ENCODE results near the gene PRSS58. TPM values are rescaled to one million over a fixed set of nuclear protein-coding genes. Genes with fewer than 3 reads are reported as not detected.
A peak's percentile ranks its signal among the peaks of the same experiment; 100 is the strongest.

Gene PRSS58
- polyA plus RNA-seq, 6 donors from 2014 or later, result not detected

- peaks cover 7 to 26% (median 9%) of the 10 kb centered on the region in 3 donors for H3K27me3 Mint-ChIP-seq
- DNase-seq (no peak), ATAC-seq (ENCODE audit: low read depth in 2 of 2) (no peak)
- H3K27ac Mint-ChIP-seq, result no peak overlapping the region
- H3K4me1 Mint-ChIP-seq, result no peaks in the 10 kb centered on the region
- H3K36me3 Mint-ChIP-seq, result no peaks in the 10 kb centered on the region
- H3K9me3 Mint-ChIP-seq, result peaks cover 0 to 14% (median 3%) of the 10 kb centered on the region in 7 donors
- peak overlapping the region in 1 of 8 donors; percentile 7 for H3K4me3 Mint-ChIP-seq
These were observed 5.9 kb upstream of the PRSS58 start for GRCh38 chr7:142263598-142264380.

GRCh38 chr7:142250705-142251104, 7.2 kb downstream of the PRSS58 start:
- DNase-seq (no peak), ATAC-seq (ENCODE audit: low read depth in 2 of 2) (no peak)
- Mint-ChIP-seq H3K4me3 (no peak overlapping the region), H3K27ac (no peak overlapping the region), H3K36me3 (no peaks in the 10 kb centered on the region), H3K9me3 (no peaks in the 10 kb centered on the region), H3K27me3 (no peaks in the 10 kb centered on the region), H3K4me1 (no peaks in the 10 kb centered on the region)

GRCh38 chr7:142249918-142250317, 7.9 kb downstream of the PRSS58 start:
- H3K36me3 Mint-ChIP-seq, result no peaks in the 10 kb centered on the region
- DNase-seq (no peak), ATAC-seq (ENCODE audit: low read depth in 2 of 2) (no peak)
- no peak overlapping the region for H3K27ac Mint-ChIP-seq
- H3K27me3 Mint-ChIP-seq, result peaks cover 0 to 6% (median 0%) of the 10 kb centered on the region in 3 donors
- H3K4me3 Mint-ChIP-seq, result no peak overlapping the region
- H3K4me1 Mint-ChIP-seq, result no peaks in the 10 kb centered on the region
- H3K9me3 Mint-ChIP-seq, result peaks cover 0 to 2% (median 0%) of the 10 kb centered on the region in 7 donors

- no peak for ATAC-seq (ENCODE audit: low read depth in 2 of 2)
- no peaks in the 10 kb centered on the region for H3K36me3 Mint-ChIP-seq
- H3K4me3 Mint-ChIP-seq, result no peak overlapping the region
- DNase-seq, result no peak
- peaks cover 0 to 10% (median 0%) of the 10 kb centered on the region in 3 donors for H3K27me3 Mint-ChIP-seq
- H3K9me3 Mint-ChIP-seq, result peaks cover 0 to 4% (median 0%) of the 10 kb centered on the region in 7 donors
- no peaks in the 10 kb centered on the region for H3K4me1 Mint-ChIP-seq
- no peak overlapping the region for H3K27ac Mint-ChIP-seq
These were observed 9.4 kb downstream of the PRSS58 start for GRCh38 chr7:142248166-142249160.

GRCh38 chr7:142243823-142244222, 14.0 kb downstream of the PRSS58 start:
- no peak overlapping the region for H3K27ac Mint-ChIP-seq
- no peak overlapping the region for H3K4me3 Mint-ChIP-seq
- no peak for ATAC-seq (ENCODE audit: low read depth in 2 of 2)
- no peak for DNase-seq
- H3K9me3 Mint-ChIP-seq, result peaks cover 0 to 4% (median 0%) of the 10 kb centered on the region in 7 donors
- H3K27me3 Mint-ChIP-seq, result peaks cover 0 to 17% (median 6%) of the 10 kb centered on the region in 3 donors
- H3K36me3 Mint-ChIP-seq, result no peaks in the 10 kb centered on the region
- H3K4me1 Mint-ChIP-seq, result no peaks in the 10 kb centered on the region

GRCh38 chr7:142240546-142240945, 17.3 kb downstream of the PRSS58 start:
- H3K27ac Mint-ChIP-seq, result no peak overlapping the region
- H3K4me1 Mint-ChIP-seq, result no peaks in the 10 kb centered on the region
- peaks cover 0 to 6% (median 2%) of the 10 kb centered on the region in 7 donors for H3K9me3 Mint-ChIP-seq
- DNase-seq (no peak), ATAC-seq (ENCODE audit: low read depth in 2 of 2) (no peak)
- no peaks in the 10 kb centered on the region for H3K36me3 Mint-ChIP-seq
- H3K27me3 Mint-ChIP-seq, result peaks cover 0 to 17% (median 9%) of the 10 kb centered on the region in 3 donors
- H3K4me3 Mint-ChIP-seq, result no peak overlapping the region

GRCh38 chr7:142231716-142232115, 26.1 kb downstream of the PRSS58 start:
- DNase-seq, result no peak
- Mint-ChIP-seq H3K27me3 (peaks cover 9 to 25% (median 10%) of the 10 kb centered on the region in 3 donors), H3K27ac (no peak overlapping the region), H3K36me3 (no peaks in the 10 kb centered on the region), H3K9me3 (peaks cover 0 to 8% (median 2%) of the 10 kb centered on the region in 7 donors), H3K4me3 (no peak overlapping the region), H3K4me1 (no peaks in the 10 kb centered on the region)
- no peak for ATAC-seq (ENCODE audit: low read depth in 2 of 2)

- Mint-ChIP-seq H3K4me1 (no peaks in the 10 kb centered on the region), H3K27me3 (peaks cover 5 to 18% (median 18%) of the 10 kb centered on the region in 3 donors), H3K9me3 (peaks cover 0 to 2% (median 0%) of the 10 kb centered on the region in 7 donors), H3K4me3 (no peak overlapping the region), H3K27ac (no peak overlapping the region), H3K36me3 (no peaks in the 10 kb centered on the region)
- no peak for ATAC-seq (ENCODE audit: low read depth in 2 of 2)
- no peak for DNase-seq
These were observed 29.2 kb downstream of the PRSS58 start for GRCh38 chr7:142228537-142229104.

Other genes with a start within 250 kb of the PRSS58 start
- not detected for gene MGAM2, start 146.3 kb downstream of the PRSS58 start, polyA plus RNA-seq (ENCODE audit: low read depth in 6 of 6)